ENCODE measurements around the gene ERLEC1.

- no peak for TF ChIP-seq CEBPB (IDR thresholded peaks at IDR 0.05)
- TF ChIP-seq CTCF (IDR thresholded peaks at IDR 0.05): no peak
- TF ChIP-seq POLR2A (IDR thresholded peaks at IDR 0.05; ENCODE audit: low read length): no peak
- TF ChIP-seq TP53 (CRISPR knock-in tag; IDR thresholded peaks at IDR 0.05): no peak
- no peak for TF ChIP-seq GATA3 (IDR thresholded peaks at IDR 0.05; ENCODE audit: borderline replicate concordance)
- TF ChIP-seq MAZ (IDR thresholded peaks at IDR 0.05; ENCODE audit: borderline replicate concordance, low read depth, low read length): no peak
- TF ChIP-seq KDM1A (IDR thresholded peaks at IDR 0.05; ENCODE audit: low read depth): no peak
- TF ChIP-seq ZFP36 (IDR thresholded peaks at IDR 0.05; ENCODE audit: borderline replicate concordance, partially characterized antibody): no peak
- no peak for TF ChIP-seq CHD4 (IDR thresholded peaks at IDR 0.05; ENCODE audit: borderline replicate concordance)
- no peak for TF ChIP-seq PBX3 (IDR thresholded peaks at IDR 0.05)
Observed at GRCh38 chr2:53755121-53755520, 31.7 kb upstream of the ERLEC1 start.
